Thyroid gland (tissue), 4 donors: ENCODE results near the gene LONP2.

Experiments used
- POLR2A ChIP-seq, 2 donors: fragments of 450-650 bp; IDR thresholded peaks; one replicate each; pipeline ENCODE4 v1.6.1; 2017; ENCODE audit warnings: antibody characterized with exemption in 2 of 2, mild to moderate bottlenecking in 2 of 2, moderate library complexity in 1 of 2
- TF ChIP-seq, protein P1 (sequence below), 6 experiments: fragments of 200-600 bp in 3 of 6; fragments of 450-650 bp in 3 of 6; sonication (generic) in 3 of 6; IDR thresholded peaks; one replicate each; pipeline ENCODE4 v1.5.1; 2016 to 2019; ENCODE audit warnings: antibody characterized with exemption in 6 of 6, mild to moderate bottlenecking in 2 of 6, inconsistent platforms in 1 of 6, moderate library complexity in 1 of 6

DNA sequence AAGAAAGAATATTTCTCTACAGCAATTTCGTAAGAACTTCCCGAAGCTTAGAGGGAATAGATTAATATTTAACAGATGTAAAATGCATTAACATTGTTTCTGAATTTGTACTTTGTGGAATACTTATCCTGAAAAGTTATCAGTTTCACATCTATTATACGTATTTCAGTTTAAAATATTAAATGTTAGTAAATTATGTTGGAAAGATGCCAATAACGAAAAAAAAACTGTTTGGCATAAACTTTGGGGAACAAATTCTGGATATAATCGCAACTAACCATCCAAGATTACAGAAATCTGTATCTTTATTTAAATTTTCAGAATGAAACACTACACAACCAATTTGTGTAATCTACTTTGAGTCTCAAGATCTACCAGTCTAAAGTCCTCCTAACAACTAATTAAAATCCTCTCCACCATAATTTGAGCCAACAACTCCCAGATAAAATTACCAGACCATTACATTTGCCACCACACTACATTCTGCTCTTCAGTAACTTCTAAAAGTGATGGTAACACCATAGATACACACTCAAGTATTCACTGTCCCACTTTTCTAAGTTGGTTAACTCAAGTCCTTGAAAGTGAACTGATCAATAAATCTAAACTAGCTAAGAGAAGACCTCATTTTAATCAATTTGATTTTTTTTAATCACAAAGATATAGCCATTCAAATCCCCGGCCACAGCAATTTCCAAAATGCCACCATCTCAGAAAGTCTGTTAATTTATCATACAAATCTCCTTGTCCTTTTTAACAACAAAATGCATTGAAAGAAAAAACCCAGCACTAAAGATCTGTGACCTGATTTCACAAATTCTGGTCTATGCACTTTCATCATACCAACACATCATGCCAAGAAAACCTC, 139.1 kb downstream of the LONP2 start:
- TF ChIP-seq, protein P1, sequence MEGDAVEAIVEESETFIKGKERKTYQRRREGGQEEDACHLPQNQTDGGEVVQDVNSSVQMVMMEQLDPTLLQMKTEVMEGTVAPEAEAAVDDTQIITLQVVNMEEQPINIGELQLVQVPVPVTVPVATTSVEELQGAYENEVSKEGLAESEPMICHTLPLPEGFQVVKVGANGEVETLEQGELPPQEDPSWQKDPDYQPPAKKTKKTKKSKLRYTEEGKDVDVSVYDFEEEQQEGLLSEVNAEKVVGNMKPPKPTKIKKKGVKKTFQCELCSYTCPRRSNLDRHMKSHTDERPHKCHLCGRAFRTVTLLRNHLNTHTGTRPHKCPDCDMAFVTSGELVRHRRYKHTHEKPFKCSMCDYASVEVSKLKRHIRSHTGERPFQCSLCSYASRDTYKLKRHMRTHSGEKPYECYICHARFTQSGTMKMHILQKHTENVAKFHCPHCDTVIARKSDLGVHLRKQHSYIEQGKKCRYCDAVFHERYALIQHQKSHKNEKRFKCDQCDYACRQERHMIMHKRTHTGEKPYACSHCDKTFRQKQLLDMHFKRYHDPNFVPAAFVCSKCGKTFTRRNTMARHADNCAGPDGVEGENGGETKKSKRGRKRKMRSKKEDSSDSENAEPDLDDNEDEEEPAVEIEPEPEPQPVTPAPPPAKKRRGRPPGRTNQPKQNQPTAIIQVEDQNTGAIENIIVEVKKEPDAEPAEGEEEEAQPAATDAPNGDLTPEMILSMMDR (IDR thresholded peaks at IDR 0.05), result no peak
- no peak for TF ChIP-seq POLR2A (IDR thresholded peaks at IDR 0.05)
